ENCODE data around the gene CFAP410.

The CFAP410 gene

DNA sequence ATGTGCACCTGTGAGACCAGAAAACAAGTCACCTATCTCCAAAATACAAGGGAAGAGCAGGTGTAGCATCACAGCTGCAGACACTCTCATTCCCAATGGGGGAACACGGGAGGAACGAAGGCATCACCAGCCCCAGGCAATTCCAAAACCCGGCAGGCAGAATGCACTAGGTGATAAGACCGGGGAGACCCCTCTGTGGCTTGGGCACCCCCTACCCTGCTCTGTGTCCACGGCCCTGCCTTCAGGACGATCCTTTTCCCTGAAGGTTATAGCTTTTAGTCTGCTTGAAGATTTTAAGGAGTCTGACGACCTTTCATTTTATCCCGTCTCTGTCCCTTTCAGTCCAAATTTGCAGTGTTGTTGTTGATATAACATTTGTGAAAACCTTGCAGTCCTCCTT is 33.4 kb upstream of the CFAP410 start:
- no peak overlapping the region for H3K27ac Mint-ChIP-seq
- no peaks in the 10 kb centered on the region for H3K36me3 Mint-ChIP-seq (ENCODE audit: low read depth)
- peak overlapping the region in 1 of 3 experiments; percentile 10 for H3K4me3 Mint-ChIP-seq
- H3K9me3 Mint-ChIP-seq = peaks cover 12% of the 10 kb centered on the region
- TF ChIP-seq, protein P1, sequence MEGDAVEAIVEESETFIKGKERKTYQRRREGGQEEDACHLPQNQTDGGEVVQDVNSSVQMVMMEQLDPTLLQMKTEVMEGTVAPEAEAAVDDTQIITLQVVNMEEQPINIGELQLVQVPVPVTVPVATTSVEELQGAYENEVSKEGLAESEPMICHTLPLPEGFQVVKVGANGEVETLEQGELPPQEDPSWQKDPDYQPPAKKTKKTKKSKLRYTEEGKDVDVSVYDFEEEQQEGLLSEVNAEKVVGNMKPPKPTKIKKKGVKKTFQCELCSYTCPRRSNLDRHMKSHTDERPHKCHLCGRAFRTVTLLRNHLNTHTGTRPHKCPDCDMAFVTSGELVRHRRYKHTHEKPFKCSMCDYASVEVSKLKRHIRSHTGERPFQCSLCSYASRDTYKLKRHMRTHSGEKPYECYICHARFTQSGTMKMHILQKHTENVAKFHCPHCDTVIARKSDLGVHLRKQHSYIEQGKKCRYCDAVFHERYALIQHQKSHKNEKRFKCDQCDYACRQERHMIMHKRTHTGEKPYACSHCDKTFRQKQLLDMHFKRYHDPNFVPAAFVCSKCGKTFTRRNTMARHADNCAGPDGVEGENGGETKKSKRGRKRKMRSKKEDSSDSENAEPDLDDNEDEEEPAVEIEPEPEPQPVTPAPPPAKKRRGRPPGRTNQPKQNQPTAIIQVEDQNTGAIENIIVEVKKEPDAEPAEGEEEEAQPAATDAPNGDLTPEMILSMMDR (IDR thresholded peaks at IDR 0.05; ENCODE audit: unreplicated experiment in 3 of 3) = no peak
- peaks cover 60% of the 10 kb centered on the region for H3K27me3 Mint-ChIP-seq (ENCODE audit: low read depth)
- H3K4me1 Mint-ChIP-seq = no peaks in the 10 kb centered on the region

DNA sequence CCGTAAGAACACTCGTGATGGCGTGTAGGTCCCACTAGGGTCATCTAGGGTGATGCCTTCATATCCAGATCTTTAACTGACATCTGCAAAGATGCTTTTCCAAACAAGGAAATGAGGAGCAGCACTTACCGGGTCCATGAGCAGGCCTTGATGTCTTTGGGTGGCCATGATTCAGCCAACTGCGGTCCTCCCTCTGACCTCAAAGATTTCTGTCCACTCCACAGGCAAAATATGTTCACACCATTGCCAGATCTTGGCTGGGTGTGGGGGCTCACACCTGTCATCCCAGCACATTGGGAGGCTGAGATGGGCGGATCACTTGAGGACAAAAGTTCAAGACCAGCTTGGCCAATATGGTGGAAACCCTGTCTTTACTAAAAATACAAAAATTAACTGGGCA is 32.4 kb upstream of the CFAP410 start:
- H3K27ac Mint-ChIP-seq = no peak overlapping the region
- peak overlapping the region in 1 of 3 experiments; percentile 55 for H3K4me3 Mint-ChIP-seq
- H3K4me1 Mint-ChIP-seq = no peaks in the 10 kb centered on the region
- no peaks in the 10 kb centered on the region for H3K36me3 Mint-ChIP-seq (ENCODE audit: low read depth)
- H3K27me3 Mint-ChIP-seq (ENCODE audit: low read depth) = peaks cover 54% of the 10 kb centered on the region
- TF ChIP-seq, protein P1 (IDR thresholded peaks at IDR 0.05; ENCODE audit: unreplicated experiment in 3 of 3) = no peak
- peaks cover 12% of the 10 kb centered on the region for H3K9me3 Mint-ChIP-seq

DNA sequence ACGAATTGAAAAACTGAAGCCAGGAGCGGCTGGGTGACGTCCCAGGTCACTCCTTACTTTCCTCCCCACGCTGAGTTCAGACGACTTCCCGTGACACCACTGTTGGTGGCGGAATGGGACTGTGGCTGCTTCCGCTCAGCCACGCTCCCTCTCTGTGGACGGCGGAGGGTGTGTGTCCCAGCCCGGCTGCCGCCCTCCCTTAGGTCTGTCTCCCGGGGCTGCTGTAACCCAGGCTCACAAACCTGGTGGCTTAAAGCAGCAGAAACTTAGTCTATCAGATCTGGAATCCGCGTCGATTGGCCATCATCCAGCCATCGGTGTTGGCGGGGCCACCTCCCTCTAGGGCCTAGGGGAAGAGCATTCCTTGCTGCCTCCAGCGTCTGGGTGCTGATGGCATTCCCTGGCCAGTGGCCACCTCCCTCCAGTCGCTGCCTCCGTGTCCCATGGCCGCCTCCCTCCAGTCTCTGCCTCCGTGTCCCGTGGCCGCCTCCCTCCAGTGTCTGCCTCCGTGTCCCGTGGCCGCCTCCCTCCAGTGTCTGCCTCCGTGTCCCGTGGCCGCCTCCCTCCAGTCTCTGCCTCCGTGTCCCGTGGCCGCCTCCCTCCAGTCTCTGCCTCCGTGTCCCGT is 31.7 kb upstream of the CFAP410 start:
- peaks cover 52% of the 10 kb centered on the region for H3K27me3 Mint-ChIP-seq (ENCODE audit: low read depth)
- TF ChIP-seq, protein P1 (IDR thresholded peaks at IDR 0.05; ENCODE audit: unreplicated experiment in 3 of 3) = no peak
- H3K27ac Mint-ChIP-seq = no peak overlapping the region

DNA sequence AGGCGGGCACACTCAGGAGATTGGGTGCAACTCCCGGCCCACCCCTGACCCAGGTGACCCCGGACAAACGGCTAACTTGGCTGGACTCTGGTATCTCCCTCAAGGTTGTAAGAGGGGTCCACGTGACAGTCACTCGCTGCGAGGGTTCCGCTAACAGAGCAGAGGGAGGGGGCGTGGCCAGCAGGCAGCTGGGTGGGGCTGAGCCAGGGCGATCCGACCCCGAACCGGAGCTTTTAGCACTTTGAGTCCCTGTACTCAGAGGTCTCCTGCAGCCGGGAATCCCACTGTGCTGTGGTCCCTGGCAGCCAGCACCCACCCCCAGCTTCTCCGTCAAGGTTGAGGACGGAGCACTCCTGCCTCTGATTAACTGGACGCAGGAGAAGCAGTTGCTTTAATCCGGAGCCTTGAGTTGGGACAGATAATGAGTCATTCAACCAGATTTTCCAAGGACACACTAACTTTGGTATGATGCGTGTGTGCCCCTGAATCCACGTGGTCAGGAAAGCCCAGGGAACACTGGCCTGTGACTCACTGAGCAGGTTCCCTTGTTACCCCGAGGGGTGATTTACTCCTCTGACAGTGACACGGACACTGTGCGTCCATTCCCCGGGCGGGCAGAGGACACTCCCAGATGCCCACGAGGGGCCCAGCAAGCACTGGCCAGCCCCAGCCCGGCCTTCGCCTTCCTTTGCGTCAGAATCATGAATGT is 31.0 kb upstream of the CFAP410 start:
- TF ChIP-seq, protein P1 (IDR thresholded peaks at IDR 0.05; ENCODE audit: unreplicated experiment in 3 of 3) = no peak
- Mint-ChIP-seq H3K9me3 (peaks cover 6% of the 10 kb centered on the region), H3K36me3 (ENCODE audit: low read depth) (no peaks in the 10 kb centered on the region), H3K4me3 (peak overlapping the region in 1 of 3 experiments; percentile 37), H3K27ac (no peak overlapping the region), H3K27me3 (ENCODE audit: low read depth) (peaks cover 51% of the 10 kb centered on the region), H3K4me1 (no peaks in the 10 kb centered on the region)

More for the DNA sequence above, 31.7 kb upstream of the CFAP410 start:
- no peaks in the 10 kb centered on the region for H3K4me1 Mint-ChIP-seq
- no peak overlapping the region for H3K4me3 Mint-ChIP-seq
- H3K9me3 Mint-ChIP-seq = peaks cover 12% of the 10 kb centered on the region
- no peaks in the 10 kb centered on the region for H3K36me3 Mint-ChIP-seq (ENCODE audit: low read depth)

DNA sequence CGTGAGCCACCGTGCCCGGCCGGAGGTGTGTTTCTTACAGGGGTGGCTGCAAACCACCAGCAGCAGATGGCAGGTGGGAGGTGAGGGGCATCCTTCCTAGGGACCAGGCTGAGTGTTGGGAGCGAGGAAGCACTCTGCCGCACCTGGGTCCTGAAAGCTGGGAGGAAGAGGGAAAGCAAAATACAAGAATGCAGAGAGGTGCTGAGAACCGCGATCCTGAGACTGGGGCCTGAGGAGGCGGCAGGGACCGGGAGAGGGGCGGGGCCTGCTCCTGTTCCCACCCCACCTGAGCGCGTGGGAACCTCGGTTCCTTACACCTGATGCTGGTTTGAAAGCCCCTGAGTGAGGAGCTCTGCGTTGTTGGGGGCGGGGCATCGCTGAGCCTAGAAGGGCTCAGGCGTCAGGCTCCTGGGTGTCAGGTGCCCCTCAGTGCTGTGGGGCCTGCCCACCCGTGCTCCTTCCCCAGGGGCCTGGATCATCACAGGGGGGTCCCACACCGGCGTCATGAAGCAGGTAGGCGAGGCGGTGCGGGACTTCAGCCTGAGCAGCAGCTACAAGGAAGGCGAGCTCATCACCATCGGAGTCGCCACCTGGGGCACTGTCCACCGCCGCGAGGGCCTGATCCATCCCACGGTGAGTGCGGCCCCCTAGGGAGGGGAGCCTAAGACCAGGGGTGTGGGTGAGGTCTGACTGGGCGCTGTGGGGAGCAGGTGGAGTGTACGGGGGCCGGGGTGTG is 29.7 kb upstream of the CFAP410 start:
- H3K4me3 Mint-ChIP-seq = peak overlapping the region in 1 of 3 experiments; percentile 27
- no peaks in the 10 kb centered on the region for H3K36me3 Mint-ChIP-seq (ENCODE audit: low read depth)
- H3K27ac Mint-ChIP-seq = no peak overlapping the region
- TF ChIP-seq, protein P1 (IDR thresholded peaks at IDR 0.05; ENCODE audit: unreplicated experiment in 3 of 3) = no peak
- no peaks in the 10 kb centered on the region for H3K4me1 Mint-ChIP-seq
- peaks cover 43% of the 10 kb centered on the region for H3K27me3 Mint-ChIP-seq (ENCODE audit: low read depth)
- peaks cover 3% of the 10 kb centered on the region for H3K9me3 Mint-ChIP-seq
